ENCODE data around the gene TAB2.

GRCh38 chr6:149392535-149392934, 75.0 kb downstream of the TAB2 start:
- no peak for TF ChIP-seq SUZ12 (IDR thresholded peaks at IDR 0.05; ENCODE audit: extremely low read depth, insufficient read depth, insufficient read length)
- no peak for TF ChIP-seq ZNF274 (IDR thresholded peaks at IDR 0.05; ENCODE audit: low read depth, low read length)
